Measurements from ENCODE around the gene FGFR4.

FGFR4 gene

GRCh38 chr5:177098470-177099141 is 11.9 kb downstream of the FGFR4 start:
- Histone ChIP-seq H3K4me2 (ENCODE audit: low read length) (peak overlapping the region; percentile 49; the same call in 1 of the 2 replicates), H3F3A (ENCODE audit: control insufficient read depth, insufficient read depth) (no peaks in the 10 kb centered on the region), H4K20me1 (ENCODE audit: control insufficient read depth, insufficient read depth, low read depth, low read length) (no peaks in the 10 kb centered on the region), H3K4me3 (ENCODE audit: low read length) (no peak overlapping the region), H3K36me3 (ENCODE audit: control insufficient read depth, low read length) (no peaks in the 10 kb centered on the region), H3K27me3 (ENCODE audit: control insufficient read depth, low read length) (no peaks in the 10 kb centered on the region), H3K9me3 (ENCODE audit: control insufficient read depth, insufficient read depth, low read length) (no peaks in the 10 kb centered on the region), H3K27ac (ENCODE audit: low read depth, low read length) (no peak overlapping the region), H3K4me1 (ENCODE audit: control insufficient read depth, low read length) (peaks cover 16% of the 10 kb centered on the region), H3K79me2 (ENCODE audit: control insufficient read depth, low read length) (no peaks in the 10 kb centered on the region), H3K9me2 (replicated peaks; ENCODE audit: control insufficient read depth, low read length) (no peaks in the 10 kb centered on the region)
- TF ChIP-seq EZH2phosphoT487 (IDR thresholded peaks at IDR 0.05; ENCODE audit: borderline replicate concordance, low read length), result no peak
- no peak for TF ChIP-seq CTCF (IDR thresholded peaks at IDR 0.05; ENCODE audit: low read depth, low read length, poor library complexity, severe bottlenecking)

- no peak for TF ChIP-seq CTCF (IDR thresholded peaks at IDR 0.05; ENCODE audit: low read depth, low read length, poor library complexity, severe bottlenecking)
- no peak for TF ChIP-seq EZH2phosphoT487 (IDR thresholded peaks at IDR 0.05; ENCODE audit: borderline replicate concordance, low read length)
- Histone ChIP-seq H4K20me1 (ENCODE audit: control insufficient read depth, insufficient read depth, low read depth, low read length) (no peaks in the 10 kb centered on the region), H3K79me2 (ENCODE audit: control insufficient read depth, low read length) (no peaks in the 10 kb centered on the region), H3K9me3 (ENCODE audit: control insufficient read depth, insufficient read depth, low read length) (no peaks in the 10 kb centered on the region), H3K27me3 (ENCODE audit: control insufficient read depth, low read length) (peaks cover 1% of the 10 kb centered on the region; the same call in 1 of the 2 replicates), H3K27ac (ENCODE audit: low read depth, low read length) (no peak overlapping the region), H3F3A (ENCODE audit: control insufficient read depth, insufficient read depth) (no peaks in the 10 kb centered on the region), H3K4me1 (ENCODE audit: control insufficient read depth, low read length) (peaks cover 16% of the 10 kb centered on the region), H3K4me3 (ENCODE audit: low read length) (0 out of 2 replicates have a peak overlapping the region, but pooled peaks have one; percentile 15), H3K4me2 (ENCODE audit: low read length) (peak overlapping the region; percentile 49), H3K36me3 (ENCODE audit: control insufficient read depth, low read length) (no peaks in the 10 kb centered on the region), H3K9me2 (replicated peaks; ENCODE audit: control insufficient read depth, low read length) (no peaks in the 10 kb centered on the region)
Observed at GRCh38 chr5:177099422-177100093, 12.8 kb downstream of the FGFR4 start.

- Histone ChIP-seq H3K4me2 (ENCODE audit: low read length) (no peak overlapping the region), H4K20me1 (ENCODE audit: control insufficient read depth, insufficient read depth, low read depth, low read length) (no peaks in the 10 kb centered on the region), H3K9me2 (replicated peaks; ENCODE audit: control insufficient read depth, low read length) (no peaks in the 10 kb centered on the region), H3K79me2 (ENCODE audit: control insufficient read depth, low read length) (no peaks in the 10 kb centered on the region), H3K27me3 (ENCODE audit: control insufficient read depth, low read length) (peaks cover 3% of the 10 kb centered on the region; the same call in 1 of the 2 replicates), H3F3A (ENCODE audit: control insufficient read depth, insufficient read depth) (no peaks in the 10 kb centered on the region), H3K36me3 (ENCODE audit: control insufficient read depth, low read length) (no peaks in the 10 kb centered on the region), H3K9me3 (ENCODE audit: control insufficient read depth, insufficient read depth, low read length) (no peaks in the 10 kb centered on the region), H3K27ac (ENCODE audit: low read depth, low read length) (no peak overlapping the region), H3K4me1 (ENCODE audit: control insufficient read depth, low read length) (peaks cover 16% of the 10 kb centered on the region), H3K4me3 (ENCODE audit: low read length) (no peak overlapping the region)
- TF ChIP-seq CTCF (IDR thresholded peaks at IDR 0.05; ENCODE audit: low read depth, low read length, poor library complexity, severe bottlenecking) (no peak), EZH2phosphoT487 (IDR thresholded peaks at IDR 0.05; ENCODE audit: borderline replicate concordance, low read length) (no peak)
Observed at GRCh38 chr5:177100714-177101121, 14.0 kb downstream of the FGFR4 start.

Data from DOHH2 (cell line).